Thyroid gland (tissue), 4 donors: ENCODE results near the gene DNER. TPM values are rescaled to one million over a fixed set of nuclear protein-coding genes. Genes with fewer than 3 reads are reported as not detected.

Source experiments
- DNase-seq, 2 donors: peaks; one replicate each; pipeline ENCODE4 v3.0.0-alpha.2; 2019
- H3K27ac ChIP-seq, 3 donors: fragments of 200-600 bp; sonication (generic); 1 replicate in 2 of 3; 2 replicates in 1 of 3; pipeline ENCODE4 v1.5.1; 2016 to 2019; ENCODE audit warnings: mild to moderate bottlenecking in 1 of 3, moderate library complexity in 1 of 3
- H3K27me3 ChIP-seq: fragments of 200-600 bp; sonication (generic); one replicate; pipeline ENCODE4 v1.5.1; 2019
- H3K36me3 ChIP-seq, 2 donors: fragments of 200-600 bp; sonication (generic); one replicate each; pipeline ENCODE4 v1.5.1; 2016 to 2019
- H3K4me1 ChIP-seq, 2 donors: fragments of 200-600 bp; sonication (generic); one replicate each; pipeline ENCODE4 v1.5.1; 2017 to 2019
- H3K4me3 ChIP-seq, 3 donors: fragments of 200-600 bp; sonication (generic); replicated peaks in 1 of 3; 1 replicate in 2 of 3; 2 replicates in 1 of 3; pipeline ENCODE4 v1.5.1; 2016; ENCODE audit warnings: mild to moderate bottlenecking in 1 of 3
- H3K9me3 ChIP-seq: fragments of 200-600 bp; sonication (generic); one replicate; pipeline ENCODE4 v1.5.1; 2017
- CTCF ChIP-seq, 6 experiments: fragments of 200-600 bp in 3 of 6; fragments of 450-650 bp in 3 of 6; sonication (generic) in 3 of 6; IDR thresholded peaks; one replicate each; pipeline ENCODE4 v1.5.1; 2016 to 2019; ENCODE audit warnings: antibody characterized with exemption in 6 of 6, mild to moderate bottlenecking in 2 of 6, inconsistent platforms in 1 of 6, moderate library complexity in 1 of 6
- POLR2A ChIP-seq, 2 donors: fragments of 450-650 bp; IDR thresholded peaks; one replicate each; pipeline ENCODE4 v1.6.1; 2017; ENCODE audit warnings: antibody characterized with exemption in 2 of 2, mild to moderate bottlenecking in 2 of 2, moderate library complexity in 1 of 2
- WGBS, 2 donors: methylation state at CpG; one replicate each; pipeline ENCODE4 v1.1.5; 2017; 5-methylcytosine and 5-hydroxymethylcytosine counted together
- intact Hi-C: fragments of 100-400 bp; cut with DNase I; formaldehyde crosslinking; loops from one replicate; pipeline ENCODE4 v1.15.1; 2023
- total RNA-seq, 4 donors: library from RNA; depleted of rRNA; stranded (reverse); fragments of >200 nt; gene quantifications; one replicate each; pipeline ENCODE4 v1.2.3, GENCODE V29; 2016

The DNER gene
- total RNA-seq, 4 donors from 2014 or later, result 0.13 to 0.93 (median 0.42) TPM; not detected in 1

- 88 to 89% methylated on average over 5 of the region's 5 CpGs for WGBS, 2 donors
- TF ChIP-seq POLR2A (IDR thresholded peaks at IDR 0.05), result no peak
- no peak for TF ChIP-seq CTCF (IDR thresholded peaks at IDR 0.05)
- DNase-seq, result no peak
- Histone ChIP-seq H3K27ac (no peak overlapping the region), H3K36me3 (no peaks in the 10 kb centered on the region), H3K9me3 (no peaks in the 10 kb centered on the region), H3K4me1 (no peaks in the 10 kb centered on the region), H3K27me3 (no peaks in the 10 kb centered on the region), H3K4me3 (no peak overlapping the region)
- intact Hi-C loops, result no loop called here
These were observed 185.5 kb downstream of the DNER start for GRCh38 chr2:229528846-229529245.

- no peak for TF ChIP-seq CTCF (IDR thresholded peaks at IDR 0.05)
- TF ChIP-seq POLR2A (IDR thresholded peaks at IDR 0.05), result no peak
- Histone ChIP-seq H3K27me3 (no peaks in the 10 kb centered on the region), H3K4me3 (no peak overlapping the region), H3K27ac (no peak overlapping the region), H3K36me3 (no peaks in the 10 kb centered on the region), H3K9me3 (no peaks in the 10 kb centered on the region), H3K4me1 (no peaks in the 10 kb centered on the region)
- DNase-seq, result no peak
- WGBS, 2 donors, result 94 to 96% methylated on average over 10 of the region's 10 CpGs
- intact Hi-C loops, result no loop called here
These were observed 187.4 kb downstream of the DNER start for GRCh38 chr2:229526951-229527350.

DNA sequence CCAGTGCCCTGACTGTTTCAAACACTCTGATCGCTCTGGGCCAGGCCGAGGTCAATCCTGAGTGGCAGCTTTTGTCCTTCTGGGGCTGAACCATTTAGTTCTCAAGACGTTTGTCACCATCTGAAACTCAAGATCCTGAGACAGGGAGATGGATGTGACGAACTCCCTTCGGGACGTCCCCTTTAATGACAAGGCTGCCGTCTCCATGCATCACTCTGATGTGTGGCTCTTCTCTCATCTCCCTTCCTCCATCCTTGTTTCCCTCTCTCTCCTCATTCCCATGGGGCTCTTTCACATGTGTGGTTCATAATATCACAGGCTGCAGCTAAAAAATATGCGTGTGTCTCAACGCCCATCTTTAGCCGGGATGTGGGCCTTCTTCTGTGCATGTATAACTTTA is 189.6 kb downstream of the DNER start:
- Histone ChIP-seq H3K9me3 (no peaks in the 10 kb centered on the region), H3K27me3 (no peaks in the 10 kb centered on the region), H3K27ac (no peak overlapping the region), H3K36me3 (no peaks in the 10 kb centered on the region), H3K4me3 (no peak overlapping the region), H3K4me1 (no peaks in the 10 kb centered on the region)
- intact Hi-C loops, result no loop called here
- no peak for DNase-seq
- TF ChIP-seq POLR2A (IDR thresholded peaks at IDR 0.05), result no peak
- no peak for TF ChIP-seq CTCF (IDR thresholded peaks at IDR 0.05)
- WGBS, 2 donors, result 83% methylated on average over 10 of the region's 10 CpGs

DNA sequence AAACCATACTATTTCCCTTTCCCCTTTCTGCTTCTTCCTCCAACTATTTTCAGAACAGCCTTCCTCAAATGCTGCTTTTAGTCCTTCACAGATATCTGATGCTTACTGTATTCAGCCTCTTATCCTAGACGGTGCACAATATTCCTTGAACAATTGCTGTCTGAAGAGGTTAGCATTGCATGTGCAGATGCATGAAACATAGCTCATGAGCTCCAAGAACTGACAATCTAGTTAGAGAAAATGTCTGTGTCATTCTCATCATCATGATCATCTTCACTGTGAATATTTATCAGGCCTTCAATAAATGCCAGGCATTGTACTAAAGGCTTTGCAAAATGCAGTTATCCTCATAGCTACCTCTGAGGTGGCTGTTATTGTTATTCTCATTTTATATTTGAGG is 190.7 kb downstream of the DNER start:
- Histone ChIP-seq H3K27ac (no peak overlapping the region), H3K27me3 (no peaks in the 10 kb centered on the region), H3K4me3 (no peak overlapping the region), H3K9me3 (no peaks in the 10 kb centered on the region), H3K36me3 (no peaks in the 10 kb centered on the region), H3K4me1 (no peaks in the 10 kb centered on the region)
- intact Hi-C loops, result no loop called here
- no peak for TF ChIP-seq POLR2A (IDR thresholded peaks at IDR 0.05)
- TF ChIP-seq CTCF (IDR thresholded peaks at IDR 0.05), result no peak
- 77 to 78% methylated on average over 1 of the region's 1 CpG for WGBS, 2 donors
- no peak for DNase-seq

GRCh38 chr2:229521576-229521975 is 192.8 kb downstream of the DNER start:
- TF ChIP-seq POLR2A (IDR thresholded peaks at IDR 0.05), result no peak
- no peak for TF ChIP-seq CTCF (IDR thresholded peaks at IDR 0.05)
- intact Hi-C loops, result no loop called here
- no peak overlapping the region for H3K27ac ChIP-seq
- no peak overlapping the region for H3K4me3 ChIP-seq
- H3K36me3 ChIP-seq, result no peaks in the 10 kb centered on the region
- H3K9me3 ChIP-seq, result no peaks in the 10 kb centered on the region
- no peaks in the 10 kb centered on the region for H3K27me3 ChIP-seq
- DNase-seq, result no peak
- no peaks in the 10 kb centered on the region for H3K4me1 ChIP-seq
